ENCODE measurements around the gene LGALS9. TPM values are rescaled to one million over a fixed set of nuclear protein-coding genes. Genes with fewer than 3 reads are reported as not detected.
"Not testable (repeated sequence)": the region's sequence is repeated elsewhere in the genome, so short reads cannot be mapped to it uniquely, and the experiment has no call there.

Gene LGALS9
- total and polyA plus RNA-seq, 2 experiments from 2014 or later: 0.48 to 0.73 TPM

DNA sequence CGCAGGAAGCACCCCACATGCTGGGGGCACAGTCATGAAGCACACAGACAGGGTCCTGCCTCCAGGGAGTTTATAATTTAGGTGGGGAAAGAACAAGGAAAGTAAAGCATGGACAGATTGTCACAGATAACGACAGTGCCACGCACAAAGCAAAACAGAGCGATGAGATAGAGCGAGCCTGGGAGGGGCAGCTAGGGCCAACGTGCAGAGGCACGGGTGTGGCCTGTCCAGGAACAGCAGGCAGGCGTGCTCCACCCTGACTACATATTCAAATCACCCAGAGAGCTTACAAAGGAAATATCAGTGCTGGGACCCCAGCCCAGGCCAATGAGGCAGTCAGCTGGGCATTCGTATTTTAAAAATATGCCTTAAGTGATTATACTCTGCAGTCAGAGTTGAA lies 16.8 kb downstream of the LGALS9 start (continued):
- TF ChIP-seq, protein P1, sequence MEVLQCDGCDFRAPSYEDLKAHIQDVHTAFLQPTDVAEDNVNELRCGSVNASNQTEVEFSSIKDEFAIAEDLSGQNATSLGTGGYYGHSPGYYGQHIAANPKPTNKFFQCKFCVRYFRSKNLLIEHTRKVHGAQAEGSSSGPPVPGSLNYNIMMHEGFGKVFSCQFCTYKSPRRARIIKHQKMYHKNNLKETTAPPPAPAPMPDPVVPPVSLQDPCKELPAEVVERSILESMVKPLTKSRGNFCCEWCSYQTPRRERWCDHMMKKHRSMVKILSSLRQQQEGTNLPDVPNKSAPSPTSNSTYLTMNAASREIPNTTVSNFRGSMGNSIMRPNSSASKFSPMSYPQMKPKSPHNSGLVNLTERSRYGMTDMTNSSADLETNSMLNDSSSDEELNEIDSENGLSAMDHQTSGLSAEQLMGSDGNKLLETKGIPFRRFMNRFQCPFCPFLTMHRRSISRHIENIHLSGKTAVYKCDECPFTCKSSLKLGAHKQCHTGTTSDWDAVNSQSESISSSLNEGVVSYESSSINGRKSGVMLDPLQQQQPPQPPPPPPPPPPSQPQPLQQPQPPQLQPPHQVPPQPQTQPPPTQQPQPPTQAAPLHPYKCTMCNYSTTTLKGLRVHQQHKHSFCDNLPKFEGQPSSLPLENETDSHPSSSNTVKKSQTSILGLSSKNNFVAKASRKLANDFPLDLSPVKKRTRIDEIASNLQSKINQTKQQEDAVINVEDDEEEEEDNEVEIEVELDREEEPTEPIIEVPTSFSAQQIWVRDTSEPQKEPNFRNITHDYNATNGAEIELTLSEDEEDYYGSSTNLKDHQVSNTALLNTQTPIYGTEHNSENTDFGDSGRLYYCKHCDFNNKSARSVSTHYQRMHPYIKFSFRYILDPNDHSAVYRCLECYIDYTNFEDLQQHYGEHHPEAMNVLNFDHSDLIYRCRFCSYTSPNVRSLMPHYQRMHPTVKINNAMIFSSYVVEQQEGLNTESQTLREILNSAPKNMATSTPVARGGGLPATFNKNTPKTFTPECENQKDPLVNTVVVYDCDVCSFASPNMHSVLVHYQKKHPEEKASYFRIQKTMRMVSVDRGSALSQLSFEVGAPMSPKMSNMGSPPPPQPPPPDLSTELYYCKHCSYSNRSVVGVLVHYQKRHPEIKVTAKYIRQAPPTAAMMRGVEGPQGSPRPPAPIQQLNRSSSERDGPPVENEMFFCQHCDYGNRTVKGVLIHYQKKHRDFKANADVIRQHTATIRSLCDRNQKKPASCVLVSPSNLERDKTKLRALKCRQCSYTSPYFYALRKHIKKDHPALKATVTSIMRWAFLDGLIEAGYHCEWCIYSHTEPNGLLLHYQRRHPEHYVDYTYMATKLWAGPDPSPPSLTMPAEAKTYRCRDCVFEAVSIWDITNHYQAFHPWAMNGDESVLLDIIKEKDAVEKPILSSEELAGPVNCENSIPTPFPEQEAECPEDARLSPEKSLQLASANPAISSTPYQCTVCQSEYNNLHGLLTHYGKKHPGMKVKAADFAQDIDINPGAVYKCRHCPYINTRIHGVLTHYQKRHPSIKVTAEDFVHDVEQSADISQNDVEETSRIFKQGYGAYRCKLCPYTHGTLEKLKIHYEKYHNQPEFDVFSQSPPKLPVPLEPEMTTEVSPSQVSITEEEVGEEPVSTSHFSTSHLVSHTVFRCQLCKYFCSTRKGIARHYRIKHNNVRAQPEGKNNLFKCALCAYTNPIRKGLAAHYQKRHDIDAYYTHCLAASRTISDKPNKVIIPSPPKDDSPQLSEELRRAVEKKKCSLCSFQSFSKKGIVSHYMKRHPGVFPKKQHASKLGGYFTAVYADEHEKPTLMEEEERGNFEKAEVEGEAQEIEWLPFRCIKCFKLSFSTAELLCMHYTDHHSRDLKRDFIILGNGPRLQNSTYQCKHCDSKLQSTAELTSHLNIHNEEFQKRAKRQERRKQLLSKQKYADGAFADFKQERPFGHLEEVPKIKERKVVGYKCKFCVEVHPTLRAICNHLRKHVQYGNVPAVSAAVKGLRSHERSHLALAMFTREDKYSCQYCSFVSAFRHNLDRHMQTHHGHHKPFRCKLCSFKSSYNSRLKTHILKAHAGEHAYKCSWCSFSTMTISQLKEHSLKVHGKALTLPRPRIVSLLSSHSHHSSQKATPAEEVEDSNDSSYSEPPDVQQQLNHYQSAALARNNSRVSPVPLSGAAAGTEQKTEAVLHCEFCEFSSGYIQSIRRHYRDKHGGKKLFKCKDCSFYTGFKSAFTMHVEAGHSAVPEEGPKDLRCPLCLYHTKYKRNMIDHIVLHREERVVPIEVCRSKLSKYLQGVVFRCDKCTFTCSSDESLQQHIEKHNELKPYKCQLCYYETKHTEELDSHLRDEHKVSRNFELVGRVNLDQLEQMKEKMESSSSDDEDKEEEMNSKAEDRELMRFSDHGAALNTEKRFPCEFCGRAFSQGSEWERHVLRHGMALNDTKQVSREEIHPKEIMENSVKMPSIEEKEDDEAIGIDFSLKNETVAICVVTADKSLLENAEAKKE (CRISPR knock-in tag; IDR thresholded peaks at IDR 0.05): no peak
- TF ChIP-seq, protein P2, sequence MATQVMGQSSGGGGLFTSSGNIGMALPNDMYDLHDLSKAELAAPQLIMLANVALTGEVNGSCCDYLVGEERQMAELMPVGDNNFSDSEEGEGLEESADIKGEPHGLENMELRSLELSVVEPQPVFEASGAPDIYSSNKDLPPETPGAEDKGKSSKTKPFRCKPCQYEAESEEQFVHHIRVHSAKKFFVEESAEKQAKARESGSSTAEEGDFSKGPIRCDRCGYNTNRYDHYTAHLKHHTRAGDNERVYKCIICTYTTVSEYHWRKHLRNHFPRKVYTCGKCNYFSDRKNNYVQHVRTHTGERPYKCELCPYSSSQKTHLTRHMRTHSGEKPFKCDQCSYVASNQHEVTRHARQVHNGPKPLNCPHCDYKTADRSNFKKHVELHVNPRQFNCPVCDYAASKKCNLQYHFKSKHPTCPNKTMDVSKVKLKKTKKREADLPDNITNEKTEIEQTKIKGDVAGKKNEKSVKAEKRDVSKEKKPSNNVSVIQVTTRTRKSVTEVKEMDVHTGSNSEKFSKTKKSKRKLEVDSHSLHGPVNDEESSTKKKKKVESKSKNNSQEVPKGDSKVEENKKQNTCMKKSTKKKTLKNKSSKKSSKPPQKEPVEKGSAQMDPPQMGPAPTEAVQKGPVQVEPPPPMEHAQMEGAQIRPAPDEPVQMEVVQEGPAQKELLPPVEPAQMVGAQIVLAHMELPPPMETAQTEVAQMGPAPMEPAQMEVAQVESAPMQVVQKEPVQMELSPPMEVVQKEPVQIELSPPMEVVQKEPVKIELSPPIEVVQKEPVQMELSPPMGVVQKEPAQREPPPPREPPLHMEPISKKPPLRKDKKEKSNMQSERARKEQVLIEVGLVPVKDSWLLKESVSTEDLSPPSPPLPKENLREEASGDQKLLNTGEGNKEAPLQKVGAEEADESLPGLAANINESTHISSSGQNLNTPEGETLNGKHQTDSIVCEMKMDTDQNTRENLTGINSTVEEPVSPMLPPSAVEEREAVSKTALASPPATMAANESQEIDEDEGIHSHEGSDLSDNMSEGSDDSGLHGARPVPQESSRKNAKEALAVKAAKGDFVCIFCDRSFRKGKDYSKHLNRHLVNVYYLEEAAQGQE (IDR thresholded peaks at IDR 0.05; ENCODE audit: unreplicated experiment): no peak
- TF ChIP-seq ZNF114 (CRISPR knock-in tag; IDR thresholded peaks at IDR 0.05): no peak
- no peak for TF ChIP-seq JUNB (IDR thresholded peaks at IDR 0.05; ENCODE audit: unreplicated experiment)

DNA sequence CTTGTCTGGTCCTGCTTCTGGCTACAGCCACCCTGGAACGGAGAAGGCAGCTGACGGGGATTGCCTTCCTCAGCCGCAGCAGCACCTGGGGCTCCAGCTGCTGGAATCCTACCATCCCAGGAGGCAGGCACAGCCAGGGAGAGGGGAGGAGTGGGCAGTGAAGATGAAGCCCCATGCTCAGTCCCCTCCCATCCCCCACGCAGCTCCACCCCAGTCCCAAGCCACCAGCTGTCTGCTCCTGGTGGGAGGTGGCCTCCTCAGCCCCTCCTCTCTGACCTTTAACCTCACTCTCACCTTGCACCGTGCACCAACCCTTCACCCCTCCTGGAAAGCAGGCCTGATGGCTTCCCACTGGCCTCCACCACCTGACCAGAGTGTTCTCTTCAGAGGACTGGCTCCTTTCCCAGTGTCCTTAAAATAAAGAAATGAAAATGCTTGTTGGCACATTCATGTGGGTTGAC lies 18.2 kb downstream of the LGALS9 start:
- H3K9me2 ChIP-seq (ENCODE audit: insufficient read depth); DNase-seq (ENCODE audit: low spot score); H3F3A ChIP-seq (replicated peaks; ENCODE audit: low read depth); H3K4me3 Mint-ChIP-seq; H3K27me3 Mint-ChIP-seq (ENCODE audit: insufficient read depth, low read depth, poor library complexity); H3K36me3 ChIP-seq (ENCODE audit: insufficient read depth); H3K4me2 ChIP-seq; H3K27me3 ChIP-seq (ENCODE audit: insufficient read depth); H3K79me2 ChIP-seq (replicated peaks; ENCODE audit: insufficient read depth); H2AFZ ChIP-seq; H3K4me3 ChIP-seq; H3K27ac ChIP-seq (ENCODE audit: low read depth); H3K4me1 ChIP-seq (ENCODE audit: insufficient read depth); H3K27ac Mint-ChIP-seq; H3K9me3 Mint-ChIP-seq; H4K20me1 ChIP-seq (replicated peaks; ENCODE audit: insufficient read depth); H3K36me3 Mint-ChIP-seq (ENCODE audit: low read depth): not testable (repeated sequence)
- peak; percentile 39 for ATAC-seq
- peaks cover 16% of the 10 kb centered on the region for H3K4me1 Mint-ChIP-seq
